Activated B cell treated with CpG ODN at 0.5 μM for 24 hours (primary cell): ENCODE results near the gene ARHGEF17. TPM values are rescaled to one million over a fixed set of nuclear protein-coding genes. Genes with fewer than 3 reads are reported as not detected.

Source experiments
- ATAC-seq: fragments of 200-7000 bp; cut with Tn5 transposase; one replicate; pipeline ENCODE4 v1.10.0; 2021; ENCODE audit warnings: low read depth, mild to moderate bottlenecking, moderate library complexity
- CTCF ChIA-PET: fragments of 350-600 bp; sonication (Branson Sonifier 250); formaldehyde crosslinking; loops from one replicate; lab custom pipeline; 2021; ENCODE audit warnings: antibody characterized with exemption; lab: Charles Lee
- POLR2A ChIA-PET: fragments of 350-600 bp; sonication (Branson Sonifier 250); formaldehyde crosslinking; loops from one replicate; lab custom pipeline; 2021; ENCODE audit warnings: antibody characterized with exemption; lab: Charles Lee
- DNase-seq: peaks from one replicate; pipeline ENCODE4 v3.0.0; 2022
- H3K27ac Mint-ChIP-seq: one replicate; pipeline ENCODE4 v1.8.0; 2020; ENCODE audit warnings: mixed read lengths
- H3K27me3 Mint-ChIP-seq: one replicate; pipeline ENCODE4 v1.8.0; 2021; ENCODE audit warnings: mixed read lengths
- H3K36me3 Mint-ChIP-seq: one replicate; pipeline ENCODE4 v1.8.0; 2021; ENCODE audit warnings: low read depth, mixed read lengths
- H3K4me1 Mint-ChIP-seq: one replicate; pipeline ENCODE4 v1.8.0; 2021; ENCODE audit warnings: mixed read lengths
- H3K4me3 Mint-ChIP-seq: one replicate; pipeline ENCODE4 v1.8.0; 2020; ENCODE audit warnings: mild to moderate bottlenecking, mixed read lengths
- H3K9me3 Mint-ChIP-seq: one replicate; pipeline ENCODE4 v1.8.0; 2020; ENCODE audit warnings: mixed read lengths
- CTCF ChIP-seq: fragments of 200-600 bp; IDR thresholded peaks from one replicate; pipeline ENCODE4 v1.8.0; 2022; ENCODE audit warnings: antibody characterized with exemption, mild to moderate bottlenecking
- intact Hi-C: fragments of 100-400 bp; cut with micrococcal nuclease; formaldehyde crosslinking; loops from one replicate; pipeline ENCODE4 v1.15.1; 2024
- total RNA-seq: library from RNA; stranded (reverse); gene quantifications from 2 replicates; pipeline ENCODE4 v1.2.3, GENCODE V29; 2022

The ARHGEF17 gene
- total RNA-seq, 1 donor from 2014 or later: 0.02 TPM

DNA sequence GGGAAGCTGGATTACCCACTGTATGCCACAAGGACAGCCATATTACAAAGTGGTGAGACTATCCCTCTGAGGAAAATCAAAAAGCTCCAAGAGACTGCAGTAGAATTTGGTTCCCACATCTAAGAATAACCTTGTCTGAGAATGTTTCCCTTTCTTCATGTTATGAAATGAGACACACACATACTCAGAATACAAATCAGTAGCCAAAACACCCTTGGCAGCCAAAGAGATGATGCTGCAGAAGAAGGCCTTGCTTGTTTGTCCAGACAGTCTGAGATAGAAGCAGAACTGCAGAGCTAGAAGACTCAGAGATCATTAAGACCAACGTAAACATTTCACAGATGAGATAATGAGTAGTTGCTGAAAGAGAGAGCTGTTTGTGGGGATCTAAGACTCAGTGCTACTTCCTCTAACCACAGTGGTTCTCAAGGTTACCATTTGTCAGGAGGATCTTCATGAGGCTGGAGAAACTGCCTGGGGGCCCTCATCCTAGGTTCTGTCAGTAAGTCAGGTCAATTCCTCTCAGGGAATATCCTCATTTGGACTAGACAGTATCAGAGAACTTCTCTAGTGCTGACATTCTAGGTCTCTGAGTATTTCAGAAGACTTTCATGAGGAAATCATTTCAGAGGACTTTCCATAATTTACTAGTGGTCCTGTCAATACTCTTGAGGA is 107.0 kb downstream of the ARHGEF17 start:
- H3K9me3 Mint-ChIP-seq: no peaks in the 10 kb centered on the region
- no peaks in the 10 kb centered on the region for H3K27me3 Mint-ChIP-seq
- ChIA-PET POLR2A (no interaction called here), CTCF (interaction anchor here (0.9 to 1.3 kb wide), 3 partner anchors 12 to 79 kb away, joined by 3 to 4 read pairs (median 3); no protein-coding TSS in a partner anchor)
- H3K36me3 Mint-ChIP-seq: peaks cover 49% of the 10 kb centered on the region
- no peak for TF ChIP-seq CTCF
- intact Hi-C loops: no loop called here
- ATAC-seq (no peak), DNase-seq (no peak)
- H3K27ac Mint-ChIP-seq: peak overlapping the region; percentile 14
- peaks cover 4% of the 10 kb centered on the region for H3K4me1 Mint-ChIP-seq
- H3K4me3 Mint-ChIP-seq: no peak overlapping the region

DNA sequence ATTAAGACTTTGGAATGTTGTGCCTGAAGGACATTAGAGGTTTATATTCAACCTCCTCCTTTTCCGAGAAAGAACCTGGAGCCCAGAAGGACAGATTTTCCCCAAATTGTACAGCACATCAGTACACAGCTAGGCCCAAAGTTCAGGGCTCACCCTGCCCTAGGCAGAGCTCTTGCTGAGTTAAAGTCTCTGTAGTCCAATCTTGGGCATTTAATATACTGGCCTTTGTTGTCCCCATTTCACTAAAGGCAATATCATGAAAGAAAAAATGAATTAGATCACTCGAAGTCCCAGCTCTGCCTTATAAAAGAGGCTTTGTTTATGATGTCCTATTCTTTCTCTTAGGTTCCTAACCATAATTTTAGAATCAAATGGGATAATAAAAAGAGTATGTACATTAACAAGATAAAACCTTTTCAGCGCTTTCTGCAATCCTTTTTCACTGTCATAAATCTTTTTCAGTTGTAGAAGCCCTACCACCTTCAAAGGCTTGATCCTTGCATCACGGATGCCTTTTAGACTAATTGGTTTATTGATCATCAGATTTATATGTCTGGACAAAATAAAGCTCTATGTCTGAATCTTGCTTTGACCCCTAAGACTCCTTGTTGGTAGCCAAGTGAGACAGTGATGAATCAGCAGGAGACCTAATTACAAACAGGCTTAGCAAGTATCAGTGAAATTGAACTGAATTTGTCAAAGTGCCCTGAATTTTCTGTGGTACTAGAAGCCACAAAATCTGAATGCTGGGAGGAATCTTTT is 108.0 kb downstream of the ARHGEF17 start:
- Mint-ChIP-seq H3K4me1 (peaks cover 4% of the 10 kb centered on the region), H3K4me3 (no peak overlapping the region), H3K36me3 (peaks cover 49% of the 10 kb centered on the region), H3K27ac (no peak overlapping the region), H3K9me3 (no peaks in the 10 kb centered on the region), H3K27me3 (no peaks in the 10 kb centered on the region)
- POLR2A ChIA-PET: interaction anchor here (1.0 kb wide), 1 partner anchor 10 kb away, joined by 4 read pairs; no protein-coding TSS in a partner anchor
- no peak for DNase-seq
- ATAC-seq: no peak
- no peak for TF ChIP-seq CTCF
- intact Hi-C loops: no loop called here
- CTCF ChIA-PET: interaction anchor here (0.9 kb wide), 1 partner anchor 80 kb away, joined by 3 read pairs; no protein-coding TSS in a partner anchor

- H3K27ac Mint-ChIP-seq: no peak overlapping the region
- DNase-seq (no peak), ATAC-seq (no peak)
- H3K36me3 Mint-ChIP-seq: peaks cover 44% of the 10 kb centered on the region
- H3K27me3 Mint-ChIP-seq: no peaks in the 10 kb centered on the region
- POLR2A ChIA-PET: interaction anchor here (1.0 kb wide), 1 partner anchor 11 kb away, joined by 4 read pairs; no protein-coding TSS in a partner anchor
- CTCF ChIA-PET: no interaction called here
- no peak overlapping the region for H3K4me3 Mint-ChIP-seq
- H3K9me3 Mint-ChIP-seq: no peaks in the 10 kb centered on the region
- intact Hi-C loops: no loop called here
- H3K4me1 Mint-ChIP-seq: peaks cover 4% of the 10 kb centered on the region
- TF ChIP-seq CTCF: no peak
Measured at GRCh38 chr11:73416786-73417185, 108.7 kb downstream of the ARHGEF17 start.

Other genes starting within 250 kb of the ARHGEF17 start
- 176 and 207 TPM in 2 replicates for gene FCHSD2, start 166.0 kb upstream of the ARHGEF17 start, total RNA-seq
- gene P2RY2, start 90.0 kb upstream of the ARHGEF17 start, total RNA-seq: 0.22 and 0.42 TPM in 2 replicates
- gene P2RY6, start 35.9 kb upstream of the ARHGEF17 start, total RNA-seq: 0.22 TPM in 1 of 2 replicates, not detected in the other
- 81.8 and 90.1 TPM in 2 replicates for gene RELT, start 68.1 kb downstream of the ARHGEF17 start, total RNA-seq